HCT116 (cell line): ENCODE measurements around the gene ST14.

Experiments
- EZH2 ChIP-seq: fragments of 200-600 bp; sonication (generic); IDR thresholded peaks from 2 replicates; pipeline ENCODE4 v1.6.1; 2017; ENCODE audit warnings: antibody characterized with exemption, mixed run types
- EZH2phosphoT487 ChIP-seq: fragments of 200-600 bp; IDR thresholded peaks from 2 replicates; pipeline ENCODE4 v1.6.1; 2018; ENCODE audit warnings: antibody characterized with exemption, borderline replicate concordance
- MAX ChIP-seq: IDR thresholded peaks from 2 replicates; pipeline ENCODE4 v1.6.1; 2012
- SIN3A ChIP-seq: IDR thresholded peaks from 2 replicates; pipeline ENCODE4 v1.6.1; 2012; ENCODE audit warnings: low read depth
- YY1 ChIP-seq: IDR thresholded peaks from 2 replicates; pipeline ENCODE4 v1.6.1; 2011; ENCODE audit warnings: low read length, low read depth, moderate library complexity, mild to moderate bottlenecking; ENCODE audit not compliant: insufficient replicate concordance; ENCODE audit errors: extremely low read depth
- ZNF274 ChIP-seq: fragments of 200-500 bp; sonication (Bioruptor generic); IDR thresholded peaks from 2 replicates; pipeline ENCODE4 v1.6.1; 2014; ENCODE audit warnings: mild to moderate bottlenecking, low read depth, low read length, inconsistent platforms
- TF ChIP-seq, protein P1 (sequence below): IDR thresholded peaks from 2 replicates; pipeline ENCODE4 v1.6.1; 2012; ENCODE audit warnings: low read depth
- TF ChIP-seq, protein P2 (sequence below), 3 experiments: fragments of 200-600 bp in 1 of 3; sonication (generic) in 1 of 3; IDR thresholded peaks in 2 of 3; conservative IDR thresholded peaks in 1 of 3; 2 replicates each; pipeline ENCODE4 v1.5.1; 2012 to 2017; ENCODE audit warnings: low read depth in 2 of 3, low read length in 2 of 3, antibody characterized with exemption in 1 of 3, borderline replicate concordance in 1 of 3, control low read depth in 1 of 3, mild to moderate bottlenecking in 1 of 3, mixed read lengths in 1 of 3, mixed run types in 1 of 3, moderate library complexity in 1 of 3; ENCODE audit not compliant: insufficient read depth in 1 of 3

- TF ChIP-seq, protein P1, sequence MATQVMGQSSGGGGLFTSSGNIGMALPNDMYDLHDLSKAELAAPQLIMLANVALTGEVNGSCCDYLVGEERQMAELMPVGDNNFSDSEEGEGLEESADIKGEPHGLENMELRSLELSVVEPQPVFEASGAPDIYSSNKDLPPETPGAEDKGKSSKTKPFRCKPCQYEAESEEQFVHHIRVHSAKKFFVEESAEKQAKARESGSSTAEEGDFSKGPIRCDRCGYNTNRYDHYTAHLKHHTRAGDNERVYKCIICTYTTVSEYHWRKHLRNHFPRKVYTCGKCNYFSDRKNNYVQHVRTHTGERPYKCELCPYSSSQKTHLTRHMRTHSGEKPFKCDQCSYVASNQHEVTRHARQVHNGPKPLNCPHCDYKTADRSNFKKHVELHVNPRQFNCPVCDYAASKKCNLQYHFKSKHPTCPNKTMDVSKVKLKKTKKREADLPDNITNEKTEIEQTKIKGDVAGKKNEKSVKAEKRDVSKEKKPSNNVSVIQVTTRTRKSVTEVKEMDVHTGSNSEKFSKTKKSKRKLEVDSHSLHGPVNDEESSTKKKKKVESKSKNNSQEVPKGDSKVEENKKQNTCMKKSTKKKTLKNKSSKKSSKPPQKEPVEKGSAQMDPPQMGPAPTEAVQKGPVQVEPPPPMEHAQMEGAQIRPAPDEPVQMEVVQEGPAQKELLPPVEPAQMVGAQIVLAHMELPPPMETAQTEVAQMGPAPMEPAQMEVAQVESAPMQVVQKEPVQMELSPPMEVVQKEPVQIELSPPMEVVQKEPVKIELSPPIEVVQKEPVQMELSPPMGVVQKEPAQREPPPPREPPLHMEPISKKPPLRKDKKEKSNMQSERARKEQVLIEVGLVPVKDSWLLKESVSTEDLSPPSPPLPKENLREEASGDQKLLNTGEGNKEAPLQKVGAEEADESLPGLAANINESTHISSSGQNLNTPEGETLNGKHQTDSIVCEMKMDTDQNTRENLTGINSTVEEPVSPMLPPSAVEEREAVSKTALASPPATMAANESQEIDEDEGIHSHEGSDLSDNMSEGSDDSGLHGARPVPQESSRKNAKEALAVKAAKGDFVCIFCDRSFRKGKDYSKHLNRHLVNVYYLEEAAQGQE, result no peak
- TF ChIP-seq, protein P2, sequence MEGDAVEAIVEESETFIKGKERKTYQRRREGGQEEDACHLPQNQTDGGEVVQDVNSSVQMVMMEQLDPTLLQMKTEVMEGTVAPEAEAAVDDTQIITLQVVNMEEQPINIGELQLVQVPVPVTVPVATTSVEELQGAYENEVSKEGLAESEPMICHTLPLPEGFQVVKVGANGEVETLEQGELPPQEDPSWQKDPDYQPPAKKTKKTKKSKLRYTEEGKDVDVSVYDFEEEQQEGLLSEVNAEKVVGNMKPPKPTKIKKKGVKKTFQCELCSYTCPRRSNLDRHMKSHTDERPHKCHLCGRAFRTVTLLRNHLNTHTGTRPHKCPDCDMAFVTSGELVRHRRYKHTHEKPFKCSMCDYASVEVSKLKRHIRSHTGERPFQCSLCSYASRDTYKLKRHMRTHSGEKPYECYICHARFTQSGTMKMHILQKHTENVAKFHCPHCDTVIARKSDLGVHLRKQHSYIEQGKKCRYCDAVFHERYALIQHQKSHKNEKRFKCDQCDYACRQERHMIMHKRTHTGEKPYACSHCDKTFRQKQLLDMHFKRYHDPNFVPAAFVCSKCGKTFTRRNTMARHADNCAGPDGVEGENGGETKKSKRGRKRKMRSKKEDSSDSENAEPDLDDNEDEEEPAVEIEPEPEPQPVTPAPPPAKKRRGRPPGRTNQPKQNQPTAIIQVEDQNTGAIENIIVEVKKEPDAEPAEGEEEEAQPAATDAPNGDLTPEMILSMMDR (IDR thresholded peaks at IDR 0.05 in 2 of 3, conservative IDR thresholded peaks at IDR 0.05 in 1 of 3; ENCODE audit: borderline replicate concordance in 1 of 3, insufficient read depth in 1 of 3, low read depth in 2 of 3, low read length in 2 of 3), result no peak
- TF ChIP-seq ZNF274 (no peak), MAX (peak; percentile 66), EZH2 (no peak), YY1 (no peak), SIN3A (peak; percentile 75; the same call in 1 of the 2 replicates), EZH2phosphoT487 (no peak)
Measured at GRCh38 chr11:130166457-130166784, 6.8 kb downstream of the ST14 start.
